Fibroblast of lung (primary cell): ENCODE results near the gene CDX1. TPM values are rescaled to one million over a fixed set of nuclear protein-coding genes. Genes with fewer than 3 reads are reported as not detected.

Source experiments
- DNase-seq, 2 donors: peaks; one replicate each; pipeline versions ENCODE4 v3.0.0 to v3.0.0-alpha.2; 2010; ENCODE audit warnings: low read depth in 2 of 2
- H2AFZ ChIP-seq: 2 replicates; pipeline ENCODE4 v1.5.1; 2012; ENCODE audit warnings: low read length, control low read depth, inconsistent platforms
- H3K27ac ChIP-seq: 2 replicates; pipeline ENCODE4 v1.5.1; 2011; ENCODE audit warnings: low read length, control low read depth; ENCODE audit not compliant: insufficient read depth
- H3K27me3 ChIP-seq: 2 replicates; pipeline ENCODE4 v1.5.1; 2011; ENCODE audit warnings: mild to moderate bottlenecking, low read length; ENCODE audit not compliant: control insufficient read depth, insufficient read depth
- H3K36me3 ChIP-seq: 2 replicates; pipeline ENCODE4 v1.5.1; 2011; ENCODE audit warnings: low read length; ENCODE audit not compliant: control insufficient read depth, insufficient read depth
- H3K4me1 ChIP-seq: 2 replicates; pipeline ENCODE4 v1.5.1; 2011; ENCODE audit warnings: low read length; ENCODE audit not compliant: control insufficient read depth, insufficient read depth; ENCODE audit errors: extremely low read depth
- H3K4me2 ChIP-seq: 2 replicates; pipeline ENCODE4 v1.5.1; 2011; ENCODE audit warnings: low read length, control low read depth; ENCODE audit not compliant: insufficient read depth; ENCODE audit errors: extremely low read depth
- H3K4me3 ChIP-seq, 4 experiments: fragments of 200-600 bp in 1 of 4; sonication (generic) in 1 of 4; replicated peaks in 1 of 4; 2 replicates each; pipeline ENCODE4 v1.5.1; 2011 to 2016; ENCODE audit warnings: low read length in 4 of 4, low read depth in 3 of 4, mild to moderate bottlenecking in 3 of 4, control low read depth in 2 of 4, inconsistent platforms in 1 of 4, mixed read lengths in 1 of 4; ENCODE audit not compliant: insufficient read depth in 1 of 4; ENCODE audit errors: control extremely low read depth in 1 of 4
- H3K79me2 ChIP-seq: 2 replicates; pipeline ENCODE4 v1.5.1; 2012; ENCODE audit warnings: mild to moderate bottlenecking, low read length, inconsistent platforms; ENCODE audit not compliant: control insufficient read depth, insufficient read depth
- H3K9ac ChIP-seq: 2 replicates; pipeline ENCODE4 v1.5.1; 2011; ENCODE audit warnings: mild to moderate bottlenecking, low read length, control low read depth; ENCODE audit not compliant: insufficient read depth
- H3K9me3 ChIP-seq: 2 replicates; pipeline ENCODE4 v1.5.1; 2012; ENCODE audit warnings: low read depth, low read length; ENCODE audit not compliant: control insufficient read depth, insufficient read depth
- H4K20me1 ChIP-seq: 2 replicates; pipeline ENCODE4 v1.5.1; 2011; ENCODE audit warnings: low read length; ENCODE audit not compliant: control insufficient read depth, insufficient read depth; ENCODE audit errors: extremely low read depth
- CTCF ChIP-seq, 2 donors: IDR thresholded peaks in 1 of 2; conservative IDR thresholded peaks in 1 of 2; 1 replicate in 1 of 2; 2 replicates in 1 of 2; pipeline ENCODE4 v1.5.1; 2011 to 2012; ENCODE audit warnings: low read length in 2 of 2, control low read depth in 1 of 2, inconsistent platforms in 1 of 2, low read depth in 1 of 2, mild to moderate bottlenecking in 1 of 2
- EZH2 ChIP-seq: IDR thresholded peaks from 2 replicates; pipeline ENCODE4 v1.5.1; 2012; ENCODE audit warnings: low read length, control low read depth, mild to moderate bottlenecking; ENCODE audit errors: missing control alignments
- polyA plus RNA-seq, 2 donors: library from polyadenylated mRNA; depleted of rRNA in 1 of 2; stranded (reverse) in 1 of 2; unstranded in 1 of 2; fragments of >200 nt; gene quantifications; 2 replicates each; pipeline ENCODE4 v1.2.1, GENCODE V29; 2011 to 2012; ENCODE audit warnings: missing spikeins in 1 of 2
- total RNA-seq: library from RNA; depleted of rRNA; stranded (reverse); fragments of >200 nt; gene quantifications from 2 replicates; pipeline ENCODE4 v1.2.1, GENCODE V29; 2014

The CDX1 gene
- total and polyA plus RNA-seq, 2 donors (not counting 1 experiment from before 2014, with no cell fraction given), result 0.33 to 1.8 TPM

- Histone ChIP-seq H3K36me3 (no peaks in the 10 kb centered on the region), H2AFZ (no peak overlapping the region), H3K79me2 (no peaks in the 10 kb centered on the region), H3K4me3 (no peak overlapping the region), H3K9me3 (no peaks in the 10 kb centered on the region), H3K4me1 (no peaks in the 10 kb centered on the region), H3K27me3 (peaks cover 36% of the 10 kb centered on the region), H3K4me2 (no peak overlapping the region), H3K27ac (no peak overlapping the region), H3K9ac (no peak overlapping the region), H4K20me1 (no peaks in the 10 kb centered on the region)
- TF ChIP-seq EZH2 (no peak), CTCF (conservative IDR thresholded peaks at IDR 0.05 in 1 of 2, IDR thresholded peaks at IDR 0.05 in 1 of 2; ENCODE audit: low read depth in 1 of 2, low read length in 2 of 2) (no peak)
- DNase-seq, result no peak
Observed at GRCh38 chr5:150195736-150196485, 29.3 kb downstream of the CDX1 start.

GRCh38 chr5:150196514-150196913 is 29.9 kb downstream of the CDX1 start:
- no peaks in the 10 kb centered on the region for H3K4me1 ChIP-seq
- no peaks in the 10 kb centered on the region for H3K36me3 ChIP-seq
- H3K79me2 ChIP-seq, result no peaks in the 10 kb centered on the region
- no peak overlapping the region for H3K4me3 ChIP-seq
- no peak overlapping the region for H3K4me2 ChIP-seq
- H3K9me3 ChIP-seq, result no peaks in the 10 kb centered on the region
- DNase-seq, result no peak
- no peak overlapping the region for H3K27ac ChIP-seq
- no peak for TF ChIP-seq CTCF (conservative IDR thresholded peaks at IDR 0.05 in 1 of 2, IDR thresholded peaks at IDR 0.05 in 1 of 2; ENCODE audit: low read depth in 1 of 2, low read length in 2 of 2)
- peaks cover 32% of the 10 kb centered on the region for H3K27me3 ChIP-seq
- H4K20me1 ChIP-seq, result no peaks in the 10 kb centered on the region
- H3K9ac ChIP-seq, result no peak overlapping the region
- no peak overlapping the region for H2AFZ ChIP-seq

- no peaks in the 10 kb centered on the region for H4K20me1 ChIP-seq
- no peak overlapping the region for H3K4me3 ChIP-seq
- no peak overlapping the region for H3K27ac ChIP-seq
- H3K4me2 ChIP-seq, result no peak overlapping the region
- no peak overlapping the region for H2AFZ ChIP-seq
- no peak overlapping the region for H3K9ac ChIP-seq
- H3K27me3 ChIP-seq, result peaks cover 30% of the 10 kb centered on the region
- TF ChIP-seq CTCF (conservative IDR thresholded peaks at IDR 0.05 in 1 of 2, IDR thresholded peaks at IDR 0.05 in 1 of 2; ENCODE audit: low read depth in 1 of 2, low read length in 2 of 2), result no peak
- TF ChIP-seq EZH2, result no peak
- no peak for DNase-seq
- H3K4me1 ChIP-seq, result no peaks in the 10 kb centered on the region
- H3K9me3 ChIP-seq, result no peaks in the 10 kb centered on the region
- H3K36me3 ChIP-seq, result no peaks in the 10 kb centered on the region
- no peaks in the 10 kb centered on the region for H3K79me2 ChIP-seq
Observed at GRCh38 chr5:150196986-150197385, 30.4 kb downstream of the CDX1 start.
